Measurements from ENCODE around the gene TP63.

The TP63 gene

GRCh38 chr3:189927975-189928895 lies 297.0 kb downstream of the TP63 start:
- no peak for DNase-seq (ENCODE audit: low spot score)

DNA sequence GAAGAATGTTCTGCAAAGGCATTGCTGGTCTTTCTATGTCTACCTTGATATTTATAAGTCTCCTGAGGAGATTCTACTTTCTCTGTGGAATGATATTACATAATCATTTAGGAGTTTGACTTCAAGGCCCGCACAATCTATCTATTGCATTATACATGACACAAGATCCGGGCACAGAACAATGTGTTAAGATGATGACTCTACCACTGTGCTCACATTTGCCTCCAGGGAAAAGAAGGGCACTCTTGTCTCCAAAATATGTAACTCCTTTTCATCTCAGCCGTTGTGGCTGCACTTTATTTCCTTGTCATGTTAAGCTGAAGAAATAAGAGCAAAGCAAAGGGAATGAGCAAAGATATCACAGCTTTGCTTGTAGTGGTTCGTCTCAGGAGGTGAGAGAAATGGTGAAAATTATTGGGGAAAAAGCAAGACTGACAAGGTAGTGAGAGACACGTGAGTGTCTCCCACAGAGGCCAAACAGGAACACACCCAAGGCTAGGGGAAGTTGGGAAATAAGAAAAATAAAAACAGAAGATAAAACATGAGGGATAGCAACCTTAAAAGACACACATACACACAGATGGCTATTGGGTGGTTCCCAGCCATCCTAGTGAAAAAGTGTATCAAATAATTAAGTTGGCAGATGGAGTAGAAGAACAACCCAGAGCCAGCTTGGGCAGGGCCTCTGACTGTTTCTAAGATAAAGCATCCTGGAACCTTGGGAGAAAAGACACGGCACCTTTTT lies 305.2 kb downstream of the TP63 start:
- DNase-seq (ENCODE audit: low spot score), result no peak

DNA sequence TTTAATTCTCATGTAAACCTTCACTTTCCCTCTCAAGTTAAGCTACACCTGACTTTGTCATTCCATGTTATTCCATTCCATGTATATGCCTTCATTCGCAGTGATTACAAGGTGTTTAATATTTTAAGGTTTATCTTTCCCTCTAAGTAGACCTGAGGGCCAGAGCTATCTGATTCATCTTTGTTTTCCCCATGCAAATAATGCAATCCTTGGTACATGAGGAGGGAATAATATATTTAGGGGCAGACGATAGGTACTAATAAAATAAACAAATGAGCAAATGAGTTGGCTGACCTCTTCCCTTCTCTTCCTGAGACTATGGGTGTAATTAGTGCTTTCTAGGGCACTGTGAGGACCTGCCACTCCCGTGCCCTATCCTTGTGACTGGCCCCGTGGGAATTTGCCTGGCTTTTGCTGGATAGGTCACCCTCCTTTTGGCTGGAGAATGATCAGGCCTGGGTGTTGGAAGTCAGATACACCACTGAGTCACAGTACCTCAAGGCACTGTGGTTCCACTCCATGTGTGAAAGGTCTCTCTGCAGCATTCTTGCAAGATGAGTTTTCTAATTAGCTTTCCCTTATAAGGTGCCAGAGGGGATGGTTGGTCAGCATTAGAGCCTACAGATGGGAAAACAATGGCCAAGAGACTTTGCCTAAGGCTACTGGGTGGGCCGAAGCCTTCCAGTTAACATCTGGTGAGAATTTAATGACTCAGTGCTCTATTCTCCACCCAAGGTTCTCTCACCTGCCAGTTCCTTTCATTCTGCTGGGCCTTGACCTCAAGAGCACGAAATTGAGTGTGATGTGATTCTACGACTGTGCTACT lies 306.3 kb downstream of the TP63 start:
- no peak for DNase-seq (ENCODE audit: low spot score)

DNA sequence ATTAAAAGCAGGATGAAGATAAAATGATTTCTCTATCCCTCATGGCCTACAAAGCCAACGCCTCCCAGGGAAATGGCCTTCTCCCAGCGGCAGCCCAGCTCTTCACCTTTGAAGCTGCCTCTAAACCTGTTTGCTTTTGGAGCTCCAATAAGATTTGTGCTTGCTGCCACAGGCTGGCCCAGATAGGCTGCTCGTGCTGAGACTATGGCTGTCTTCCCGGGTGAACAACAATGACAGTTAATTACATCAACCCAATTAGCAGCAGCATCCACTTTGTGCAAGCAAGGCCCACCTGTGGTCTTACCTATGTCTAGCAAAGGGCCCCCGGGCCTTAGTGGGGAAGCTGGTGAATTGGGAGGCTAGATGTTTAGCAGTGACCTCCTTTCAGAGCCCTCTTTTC lies 309.9 kb downstream of the TP63 start:
- DNase-seq (ENCODE audit: low spot score), result no peak

- DNase-seq (ENCODE audit: low spot score), result no peak
These were observed 310.5 kb downstream of the TP63 start for GRCh38 chr3:189941679-189942078.

DNA sequence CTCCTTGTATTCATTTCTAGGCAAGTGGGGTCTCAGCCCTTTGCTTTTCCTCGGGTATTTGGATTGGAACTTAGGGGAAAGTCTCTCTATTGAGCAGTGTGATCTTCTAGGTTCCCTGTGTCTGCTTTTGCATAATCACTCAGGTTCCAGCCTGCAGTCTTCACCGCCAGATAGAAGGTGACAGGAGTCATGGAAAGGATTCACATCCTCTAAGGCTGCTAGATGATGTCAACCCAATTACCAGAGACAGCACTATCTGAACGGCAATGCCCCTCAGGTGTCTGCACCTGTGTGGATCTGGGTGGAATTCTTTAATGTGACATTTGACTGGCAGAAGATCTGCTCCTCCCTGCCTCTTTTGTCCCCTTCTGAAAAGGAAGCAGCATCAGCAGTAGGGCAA lies 311.8 kb downstream of the TP63 start:
- no peak for DNase-seq (ENCODE audit: low spot score)

- no peak for DNase-seq (ENCODE audit: low spot score)
These were observed 313.3 kb downstream of the TP63 start for GRCh38 chr3:189944285-189945145.

DNA sequence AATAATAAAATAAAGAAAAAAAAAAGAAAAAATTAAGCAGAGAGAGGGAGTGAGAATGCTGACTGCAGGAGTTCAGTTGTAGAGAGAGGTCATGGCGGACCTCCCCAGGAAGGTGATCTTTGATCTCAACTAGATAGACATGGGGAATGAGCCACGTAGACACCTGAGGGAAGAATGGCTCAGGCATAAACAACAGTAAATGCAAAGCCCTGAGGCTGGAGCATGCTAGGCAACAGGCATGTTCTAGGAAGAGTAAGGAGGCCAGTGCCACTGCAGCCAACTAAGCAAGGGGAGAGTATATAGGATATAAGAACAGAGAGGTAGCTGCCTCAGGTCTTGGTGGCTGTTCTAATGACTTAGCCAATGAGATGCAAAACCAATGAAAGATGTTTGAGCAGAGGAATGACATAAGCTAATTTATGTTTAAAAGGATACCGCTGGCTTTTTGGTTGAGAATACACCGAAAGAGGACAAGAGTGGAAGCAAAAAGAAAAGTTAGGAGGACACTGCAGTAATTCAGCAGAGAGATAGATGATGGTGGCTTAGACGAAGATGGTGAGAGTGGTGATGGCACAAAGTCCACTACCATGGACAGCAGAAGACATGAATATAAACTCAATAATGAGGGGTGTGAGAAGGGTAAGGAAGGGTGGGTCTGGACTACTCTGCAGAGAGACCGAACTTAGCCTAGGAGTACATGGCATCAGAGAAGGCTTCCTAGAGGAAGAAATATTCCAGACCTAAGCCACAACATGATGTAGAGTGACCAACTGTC lies 314.9 kb downstream of the TP63 start:
- DNase-seq (ENCODE audit: low spot score), result no peak
